Endodermal cell (in vitro differentiated cells): ENCODE results near the gene SOX13. TPM values are rescaled to one million over a fixed set of nuclear protein-coding genes. Genes with fewer than 3 reads are reported as not detected.

Source experiments
- DNase-seq: peaks from one replicate; pipeline ENCODE4 v3.0.0-alpha.2; 2017
- H3K27ac ChIP-seq: 2 replicates; pipeline ENCODE4 v1.5.1; 2013; ENCODE audit warnings: mild to moderate bottlenecking, low read depth, low read length, moderate library complexity
- H3K27me3 ChIP-seq: 2 replicates; pipeline ENCODE4 v1.6.1; 2013; ENCODE audit warnings: mild to moderate bottlenecking, low read length, moderate library complexity; ENCODE audit not compliant: insufficient read depth, control insufficient read depth, poor library complexity, severe bottlenecking
- H3K36me3 ChIP-seq: 2 replicates; pipeline ENCODE4 v1.7.0; 2013; ENCODE audit warnings: mild to moderate bottlenecking, low read length, moderate library complexity; ENCODE audit not compliant: control insufficient read depth, insufficient read depth
- H3K4me1 ChIP-seq: one replicate; pipeline ENCODE4 v1.7.0; 2013; ENCODE audit warnings: low read length; ENCODE audit not compliant: control insufficient read depth, insufficient read depth
- H3K4me3 ChIP-seq: 2 replicates; pipeline ENCODE4 v1.5.1; 2013; ENCODE audit warnings: mild to moderate bottlenecking, low read length, moderate library complexity
- H3K9ac ChIP-seq: 2 replicates; pipeline ENCODE4 v1.6.1; 2013; ENCODE audit warnings: mild to moderate bottlenecking, low read length, moderate library complexity; ENCODE audit not compliant: poor library complexity, severe bottlenecking; ENCODE audit errors: extremely low read depth
- H3K9me3 ChIP-seq: 2 replicates; pipeline ENCODE4 v1.6.1; 2013; ENCODE audit warnings: mild to moderate bottlenecking, low read length, moderate library complexity; ENCODE audit not compliant: control insufficient read depth
- H3K27ac Mint-ChIP-seq: 2 replicates; pipeline ENCODE4 v1.8.0; 2020; ENCODE audit warnings: mixed read lengths
- H3K27me3 Mint-ChIP-seq: 2 replicates; pipeline ENCODE4 v1.8.0; 2021; ENCODE audit warnings: mild to moderate bottlenecking, mixed read lengths; ENCODE audit not compliant: insufficient read depth
- H3K36me3 Mint-ChIP-seq: 2 replicates; pipeline ENCODE4 v1.8.0; 2020; ENCODE audit warnings: low read depth, mixed read lengths
- H3K4me1 Mint-ChIP-seq: 2 replicates; pipeline ENCODE4 v1.8.0; 2020; ENCODE audit warnings: mixed read lengths
- H3K4me3 Mint-ChIP-seq: 2 replicates; pipeline ENCODE4 v1.8.0; 2020; ENCODE audit warnings: mild to moderate bottlenecking, moderate library complexity, mixed read lengths
- H3K9me3 Mint-ChIP-seq: 2 replicates; pipeline ENCODE4 v1.8.0; 2020; ENCODE audit warnings: mild to moderate bottlenecking, mixed read lengths
- WGBS, 2 experiments: methylation state at CpG; one replicate each; pipeline versions ENCODE4 v1.1.5 to v1.1.7; 2013; ENCODE audit warnings: missing lambda C conversion rate in 2 of 2, mixed read lengths in 1 of 2; ENCODE audit not compliant: insufficient coverage in 1 of 2, insufficient read length in 1 of 2; 5-methylcytosine and 5-hydroxymethylcytosine counted together
- total RNA-seq, 2 donors: library from RNA; stranded (reverse); fragmentation: NEBNext Ultra II Directional in 1 of 2; extraction: Animal tissue kit (Norgen Biotek cat#: 25700) in 1 of 2; gene quantifications; 2 replicates in 1 of 2; 3 replicates in 1 of 2; pipeline ENCODE4 v1.2.1, GENCODE V29; 2021
- TF ChIP-seq, protein P1 (sequence below): fragments of 200-600 bp; sonication (generic); conservative IDR thresholded peaks from 2 replicates; pipeline ENCODE4 v1.5.0; 2021; ENCODE audit warnings: antibody characterized with exemption, mild to moderate bottlenecking

The SOX13 gene
- total RNA-seq, 2 donors from 2014 or later, result 75.3 to 85.3 TPM

DNA sequence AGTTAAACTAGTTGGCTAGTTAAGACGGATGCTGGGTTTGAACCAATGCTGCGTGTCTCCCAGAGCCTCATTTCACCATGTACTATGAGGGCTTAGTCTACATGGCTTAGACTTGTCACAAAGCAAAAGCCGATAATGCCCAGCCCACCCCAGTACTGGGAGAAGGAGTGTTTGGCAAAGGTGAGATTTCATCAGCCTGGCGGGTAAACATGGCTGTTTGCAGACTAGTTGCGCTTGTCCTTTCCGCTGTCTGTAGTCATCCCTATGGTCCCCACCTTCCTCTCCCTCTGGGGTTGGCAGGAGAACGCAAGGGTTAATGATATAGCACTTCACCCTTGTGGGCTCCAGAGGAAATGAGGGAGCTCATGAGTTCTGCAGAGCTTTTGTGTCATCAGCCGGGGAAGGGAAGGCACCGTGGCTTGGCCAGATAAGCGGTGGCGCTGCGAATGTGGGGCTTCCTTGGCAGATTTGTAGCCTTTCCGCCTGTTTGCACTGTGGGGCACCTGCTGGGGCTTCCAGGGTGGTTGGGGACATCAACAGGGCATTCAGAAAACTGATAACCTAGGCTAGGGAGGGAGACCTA, 29.2 kb downstream of the SOX13 start:
- peak overlapping the region; percentile 72 for H3K27ac Mint-ChIP-seq
- no peak overlapping the region for H3K4me3 Mint-ChIP-seq
- H3K27me3 Mint-ChIP-seq, result no peaks in the 10 kb centered on the region
- Histone ChIP-seq H3K4me3 (no peak overlapping the region), H3K4me1 (peaks cover 23% of the 10 kb centered on the region), H3K27me3 (no peaks in the 10 kb centered on the region), H3K9me3 (no peaks in the 10 kb centered on the region), H3K27ac (no peak overlapping the region), H3K36me3 (no peaks in the 10 kb centered on the region), H3K9ac (no peak overlapping the region)
- WGBS, 2 experiments, result 78 to 88% methylated on average over 5 to 13 of the region's 13 CpGs
- H3K36me3 Mint-ChIP-seq, result no peaks in the 10 kb centered on the region
- no peaks in the 10 kb centered on the region for H3K9me3 Mint-ChIP-seq
- peaks cover 53% of the 10 kb centered on the region for H3K4me1 Mint-ChIP-seq
- TF ChIP-seq, protein P1, sequence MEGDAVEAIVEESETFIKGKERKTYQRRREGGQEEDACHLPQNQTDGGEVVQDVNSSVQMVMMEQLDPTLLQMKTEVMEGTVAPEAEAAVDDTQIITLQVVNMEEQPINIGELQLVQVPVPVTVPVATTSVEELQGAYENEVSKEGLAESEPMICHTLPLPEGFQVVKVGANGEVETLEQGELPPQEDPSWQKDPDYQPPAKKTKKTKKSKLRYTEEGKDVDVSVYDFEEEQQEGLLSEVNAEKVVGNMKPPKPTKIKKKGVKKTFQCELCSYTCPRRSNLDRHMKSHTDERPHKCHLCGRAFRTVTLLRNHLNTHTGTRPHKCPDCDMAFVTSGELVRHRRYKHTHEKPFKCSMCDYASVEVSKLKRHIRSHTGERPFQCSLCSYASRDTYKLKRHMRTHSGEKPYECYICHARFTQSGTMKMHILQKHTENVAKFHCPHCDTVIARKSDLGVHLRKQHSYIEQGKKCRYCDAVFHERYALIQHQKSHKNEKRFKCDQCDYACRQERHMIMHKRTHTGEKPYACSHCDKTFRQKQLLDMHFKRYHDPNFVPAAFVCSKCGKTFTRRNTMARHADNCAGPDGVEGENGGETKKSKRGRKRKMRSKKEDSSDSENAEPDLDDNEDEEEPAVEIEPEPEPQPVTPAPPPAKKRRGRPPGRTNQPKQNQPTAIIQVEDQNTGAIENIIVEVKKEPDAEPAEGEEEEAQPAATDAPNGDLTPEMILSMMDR, result peak; percentile 25
- no peak for DNase-seq

DNA sequence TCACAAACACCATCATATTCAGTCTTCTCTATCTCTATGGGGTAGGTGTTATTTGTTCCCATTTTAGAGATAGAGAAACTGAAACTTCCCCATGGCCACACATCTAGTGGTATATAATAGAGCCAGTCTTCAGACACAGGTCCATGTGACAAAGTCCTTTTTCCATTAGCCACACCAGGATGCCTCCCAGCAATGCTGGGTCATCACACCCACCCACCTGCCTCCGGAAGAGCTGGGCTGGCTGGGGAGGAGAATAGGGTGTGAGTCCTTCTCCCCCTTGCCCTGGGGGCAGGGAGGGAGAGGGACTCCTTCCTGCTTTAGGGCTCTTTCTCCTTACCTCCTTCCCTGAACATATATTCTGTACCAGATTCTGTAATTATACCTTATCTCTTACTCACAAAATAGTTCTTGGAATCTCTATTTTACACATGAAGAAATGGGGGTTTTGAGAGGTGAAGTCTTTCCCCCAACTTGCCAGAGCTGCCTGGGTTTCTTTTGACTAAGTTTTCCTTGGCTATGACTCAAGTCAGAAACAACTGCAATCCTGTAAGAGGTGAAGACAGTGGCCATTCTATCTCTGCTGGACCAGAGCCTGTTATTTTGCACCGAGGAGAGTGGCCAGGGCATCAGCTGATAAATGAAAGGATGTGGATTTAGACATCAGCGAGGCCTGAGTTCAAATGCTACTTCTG, 30.0 kb downstream of the SOX13 start:
- peaks cover 28% of the 10 kb centered on the region for H3K4me1 ChIP-seq
- Mint-ChIP-seq H3K4me3 (no peak overlapping the region), H3K27ac (no peak overlapping the region), H3K36me3 (no peaks in the 10 kb centered on the region), H3K27me3 (no peaks in the 10 kb centered on the region), H3K9me3 (no peaks in the 10 kb centered on the region), H3K4me1 (peaks cover 59% of the 10 kb centered on the region)
- no peaks in the 10 kb centered on the region for H3K36me3 ChIP-seq
- H3K27ac ChIP-seq, result no peak overlapping the region
- no peak for DNase-seq
- TF ChIP-seq, protein P1, result no peak
- 61 to 63% methylated on average over 2 to 3 of the region's 3 CpGs for WGBS, 2 experiments
- H3K9me3 ChIP-seq, result no peaks in the 10 kb centered on the region
- no peak overlapping the region for H3K9ac ChIP-seq
- H3K27me3 ChIP-seq, result no peaks in the 10 kb centered on the region
- no peak overlapping the region for H3K4me3 ChIP-seq

DNA sequence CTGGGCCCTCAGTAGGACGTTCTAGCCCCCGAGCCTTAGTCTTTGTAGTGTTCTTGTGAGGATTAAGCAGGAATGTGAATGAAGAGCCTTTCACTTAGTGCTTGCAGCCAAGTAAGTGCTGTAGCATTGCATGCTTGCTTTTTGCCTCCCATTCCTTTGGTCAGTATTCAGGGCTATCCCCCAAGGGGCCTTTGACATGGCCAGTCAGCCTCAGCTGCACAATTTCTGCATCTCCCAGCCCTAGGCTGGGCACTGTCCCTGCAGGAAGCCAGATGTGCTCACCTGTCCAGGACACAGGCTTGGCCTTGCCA, 30.5 kb downstream of the SOX13 start:
- Mint-ChIP-seq H3K4me1 (peaks cover 64% of the 10 kb centered on the region), H3K36me3 (no peaks in the 10 kb centered on the region), H3K9me3 (no peaks in the 10 kb centered on the region), H3K27ac (no peak overlapping the region), H3K4me3 (no peak overlapping the region), H3K27me3 (no peaks in the 10 kb centered on the region)
- 40 to 77% methylated on average over 1 to 2 of the region's 2 CpGs for WGBS, 2 experiments
- H3K9me3 ChIP-seq, result no peaks in the 10 kb centered on the region
- H3K4me3 ChIP-seq, result no peak overlapping the region
- DNase-seq, result no peak
- TF ChIP-seq, protein P1, result no peak
- H3K27me3 ChIP-seq, result no peaks in the 10 kb centered on the region
- peaks cover 28% of the 10 kb centered on the region for H3K4me1 ChIP-seq
- H3K9ac ChIP-seq, result no peak overlapping the region
- no peaks in the 10 kb centered on the region for H3K36me3 ChIP-seq
- H3K27ac ChIP-seq, result no peak overlapping the region
